Measurements from ENCODE around the gene RRP7A.
"Not testable (repeated sequence)": the region's sequence is repeated elsewhere in the genome, so short reads cannot be mapped to it uniquely, and the experiment has no call there.

Gene RRP7A

DNA sequence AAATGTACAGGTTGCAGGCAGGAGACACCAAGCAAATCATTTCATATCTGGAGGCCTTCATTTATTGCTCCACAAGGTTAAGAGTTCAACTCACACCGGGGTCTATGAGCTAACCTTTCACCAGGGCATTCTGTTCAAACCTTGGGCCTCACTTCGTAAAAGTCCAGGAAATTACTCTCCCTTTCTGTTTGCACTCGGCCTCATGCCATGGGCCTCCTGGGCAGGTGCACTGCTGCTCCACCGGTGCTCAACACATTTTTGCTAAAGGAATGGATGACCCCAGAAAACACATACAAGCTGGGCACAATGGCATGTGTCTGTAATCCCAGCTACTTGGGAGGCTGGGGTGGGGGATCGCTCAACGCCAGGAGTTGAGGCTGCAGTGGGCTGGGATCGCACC, 16.6 kb upstream of the RRP7A start:
- 0 out of 2 replicates have a peak, but pooled peaks cover 3% of the 10 kb centered on the region for H3K27me3 ChIP-seq (ENCODE audit: control insufficient read depth, insufficient read depth, low read length)
- H3K9ac ChIP-seq (ENCODE audit: low read length): no peak overlapping the region
- H3K4me3 ChIP-seq (ENCODE audit: low read depth, low read length): no peak overlapping the region
- no peaks in the 10 kb centered on the region for H3K9me3 ChIP-seq (ENCODE audit: control insufficient read depth, insufficient read depth, low read depth, low read length)
- no peaks in the 10 kb centered on the region for H3K36me3 ChIP-seq (ENCODE audit: control insufficient read depth, insufficient read depth, low read length)
- H3K4me1 ChIP-seq (ENCODE audit: control insufficient read depth, insufficient read depth, low read length): no peaks in the 10 kb centered on the region
- H3K27ac ChIP-seq (ENCODE audit: low read depth, low read length): no peak overlapping the region

DNA sequence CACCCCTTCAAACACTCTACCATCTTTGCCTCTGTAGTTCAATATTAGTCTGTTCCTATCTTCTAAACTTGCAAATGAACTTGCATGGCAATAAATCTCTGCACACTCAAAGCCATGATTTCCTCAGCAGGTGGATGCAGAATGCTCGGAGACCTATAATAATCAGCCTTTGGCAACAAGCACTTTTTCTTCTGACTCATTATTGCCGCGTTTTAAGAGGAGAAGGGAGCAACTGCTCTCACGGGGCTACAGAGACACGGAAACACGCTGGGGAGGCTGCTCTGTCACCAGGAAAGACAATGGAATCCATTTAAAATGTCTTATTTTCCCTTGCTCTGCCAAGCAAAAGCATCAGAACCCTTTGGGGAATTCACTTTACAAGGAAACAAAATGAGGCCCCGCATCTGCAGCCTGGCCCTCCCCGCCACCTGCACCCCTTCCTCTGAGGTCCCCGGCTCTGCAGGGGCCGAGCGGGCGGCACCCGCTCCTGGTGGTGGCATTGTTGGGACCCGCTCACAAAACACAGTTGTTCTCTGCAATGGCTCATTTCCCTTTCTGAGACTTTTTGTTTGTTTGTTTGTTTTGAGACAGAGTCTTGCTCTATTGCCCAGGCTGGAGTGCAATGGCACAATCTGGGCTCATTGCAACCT, 15.6 kb upstream of the RRP7A start:
- H3K9me3 ChIP-seq (ENCODE audit: control insufficient read depth, insufficient read depth, low read depth, low read length); H3K4me3 ChIP-seq (ENCODE audit: low read depth, low read length); H3K27me3 ChIP-seq (ENCODE audit: control insufficient read depth, insufficient read depth, low read length); H3K4me1 ChIP-seq (ENCODE audit: control insufficient read depth, insufficient read depth, low read length); H3K27ac ChIP-seq (ENCODE audit: low read depth, low read length); H3K9ac ChIP-seq (ENCODE audit: low read length); H3K36me3 ChIP-seq (ENCODE audit: control insufficient read depth, insufficient read depth, low read length): not testable (repeated sequence)

- no peaks in the 10 kb centered on the region for H3K9me3 ChIP-seq (ENCODE audit: control insufficient read depth, insufficient read depth, low read depth, low read length)
- no peak overlapping the region for H3K9ac ChIP-seq (ENCODE audit: low read length)
- no peaks in the 10 kb centered on the region for H3K4me1 ChIP-seq (ENCODE audit: control insufficient read depth, insufficient read depth, low read length)
- H3K36me3 ChIP-seq (ENCODE audit: control insufficient read depth, insufficient read depth, low read length): no peaks in the 10 kb centered on the region
- 0 out of 2 replicates have a peak, but pooled peaks cover 3% of the 10 kb centered on the region for H3K27me3 ChIP-seq (ENCODE audit: control insufficient read depth, insufficient read depth, low read length)
- no peak overlapping the region for H3K4me3 ChIP-seq (ENCODE audit: low read depth, low read length)
- H3K27ac ChIP-seq (ENCODE audit: low read depth, low read length): no peak overlapping the region
Observed at GRCh38 chr22:42533638-42533977, 14.0 kb upstream of the RRP7A start.

- not testable (repeated sequence) for H3K27ac ChIP-seq (ENCODE audit: low read depth, low read length); H3K27me3 ChIP-seq (ENCODE audit: control insufficient read depth, insufficient read depth, low read length); H3K4me1 ChIP-seq (ENCODE audit: control insufficient read depth, insufficient read depth, low read length); H3K9me3 ChIP-seq (ENCODE audit: control insufficient read depth, insufficient read depth, low read depth, low read length); H3K36me3 ChIP-seq (ENCODE audit: control insufficient read depth, insufficient read depth, low read length); H3K9ac ChIP-seq (ENCODE audit: low read length); H3K4me3 ChIP-seq (ENCODE audit: low read depth, low read length)
Observed at GRCh38 chr22:42531401-42532084, 11.9 kb upstream of the RRP7A start.

DNA sequence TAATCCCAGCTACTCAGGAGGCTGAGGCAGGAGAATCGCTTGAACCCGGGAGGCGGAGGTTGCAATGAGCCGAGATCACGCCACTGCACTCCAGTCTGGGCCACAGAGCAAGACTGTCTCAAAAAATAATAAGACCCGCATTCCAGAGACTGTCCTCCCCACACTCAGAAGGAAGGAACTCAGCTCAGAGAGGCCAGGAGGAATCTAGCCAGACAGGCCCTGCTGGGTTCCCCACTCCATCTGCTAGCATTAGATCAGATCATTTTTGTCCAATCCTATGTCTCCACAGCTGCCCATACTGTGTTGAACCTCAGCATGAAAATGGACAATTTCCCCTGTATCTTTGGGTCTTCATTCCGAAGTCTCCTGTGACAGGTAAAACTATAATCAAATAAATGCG, 9.8 kb upstream of the RRP7A start:
- not testable (repeated sequence) for H3K27me3 ChIP-seq (ENCODE audit: control insufficient read depth, insufficient read depth, low read length); H3K4me1 ChIP-seq (ENCODE audit: control insufficient read depth, insufficient read depth, low read length); H3K27ac ChIP-seq (ENCODE audit: low read depth, low read length); H3K4me3 ChIP-seq (ENCODE audit: low read depth, low read length); H3K9me3 ChIP-seq (ENCODE audit: control insufficient read depth, insufficient read depth, low read depth, low read length); H3K36me3 ChIP-seq (ENCODE audit: control insufficient read depth, insufficient read depth, low read length); H3K9ac ChIP-seq (ENCODE audit: low read length)

DNA sequence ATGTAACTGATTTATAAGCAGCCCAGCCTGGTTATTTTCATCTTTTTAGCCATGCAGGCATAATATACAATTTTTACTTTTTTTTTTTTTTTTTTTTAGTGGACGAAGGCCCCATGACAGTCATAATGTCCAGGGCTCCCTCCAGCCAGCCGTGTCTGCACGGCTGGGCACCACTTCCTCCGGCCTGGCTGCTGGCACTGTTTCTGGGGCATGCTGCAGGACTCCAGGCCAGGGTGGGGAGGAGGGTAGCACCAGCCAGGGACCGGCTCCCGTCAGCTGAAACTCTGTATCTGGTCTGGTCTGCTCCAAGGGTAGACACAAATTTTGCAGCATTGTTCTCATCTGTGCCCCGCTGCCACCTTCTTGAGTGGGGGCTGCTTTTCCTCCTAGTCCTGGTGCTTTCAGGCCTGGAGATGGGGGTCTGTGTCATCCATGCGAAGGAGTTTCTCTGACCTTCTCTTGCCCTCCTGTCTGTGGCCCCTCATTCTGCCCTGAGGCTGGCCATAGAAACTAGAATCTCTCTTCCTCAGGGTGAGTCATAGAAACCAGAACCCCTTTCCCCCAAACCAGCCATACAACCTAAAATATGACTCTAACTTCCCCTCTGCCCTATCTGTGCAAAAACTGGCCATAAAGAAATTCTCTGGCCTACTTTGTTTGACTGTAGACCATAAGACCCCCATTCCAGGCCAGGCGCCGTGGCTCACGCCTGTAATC, 9.2 kb upstream of the RRP7A start:
- Histone ChIP-seq H3K36me3 (ENCODE audit: control insufficient read depth, insufficient read depth, low read length) (no peaks in the 10 kb centered on the region), H3K27me3 (ENCODE audit: control insufficient read depth, insufficient read depth, low read length) (0 out of 2 replicates have a peak, but pooled peaks cover 3% of the 10 kb centered on the region), H3K9ac (ENCODE audit: low read length) (no peak overlapping the region), H3K4me3 (ENCODE audit: low read depth, low read length) (no peak overlapping the region), H3K4me1 (ENCODE audit: control insufficient read depth, insufficient read depth, low read length) (no peaks in the 10 kb centered on the region), H3K27ac (ENCODE audit: low read depth, low read length) (no peak overlapping the region), H3K9me3 (ENCODE audit: control insufficient read depth, insufficient read depth, low read depth, low read length) (peaks cover 3% of the 10 kb centered on the region; the same call in 1 of the 2 replicates)

DNA sequence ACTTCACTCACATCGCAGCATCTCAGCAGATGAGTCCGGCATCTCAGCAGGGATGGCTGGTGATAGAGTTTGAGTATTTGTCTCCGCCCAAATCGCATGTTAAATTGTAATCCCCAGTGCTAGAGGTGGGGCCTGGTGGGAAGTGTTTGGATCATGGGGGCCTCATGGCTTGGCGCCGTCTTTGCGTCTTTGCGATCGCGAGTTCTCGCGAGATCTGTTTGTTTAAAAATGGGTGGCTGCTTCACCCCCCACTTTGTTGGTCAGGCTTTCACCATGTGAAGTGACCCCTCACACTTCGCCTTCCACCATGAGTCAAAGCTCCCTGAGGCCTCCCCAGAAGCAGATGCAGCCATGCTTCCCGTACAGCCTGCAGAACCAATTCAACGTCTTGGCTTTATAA, 3.0 kb upstream of the RRP7A start:
- H3K36me3 ChIP-seq (ENCODE audit: control insufficient read depth, insufficient read depth, low read length): peaks cover 4% of the 10 kb centered on the region; the same call in 1 of the 2 replicates
- H3K27me3 ChIP-seq (ENCODE audit: control insufficient read depth, insufficient read depth, low read length): no peaks in the 10 kb centered on the region
- H3K27ac ChIP-seq (ENCODE audit: low read depth, low read length): no peak overlapping the region

DNA sequence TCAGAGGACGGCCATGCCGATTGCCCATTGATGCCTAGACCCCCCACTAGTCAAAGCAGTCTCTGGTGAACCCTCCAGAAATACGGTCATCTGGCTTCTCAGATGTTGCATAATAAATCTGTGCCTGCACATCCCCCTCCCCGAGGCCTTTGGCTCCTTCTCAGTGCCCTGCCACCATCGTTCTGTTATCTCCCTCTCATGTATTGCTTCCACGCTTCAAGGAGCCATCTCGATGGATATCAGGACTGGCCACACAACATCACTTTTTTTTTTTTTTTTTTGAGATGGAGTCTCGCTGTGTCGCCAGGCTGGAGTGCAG, 1.6 kb upstream of the RRP7A start:
- Histone ChIP-seq H3K4me3 (ENCODE audit: low read depth, low read length) (no peak overlapping the region), H3K4me1 (ENCODE audit: control insufficient read depth, insufficient read depth, low read length) (peaks cover 5% of the 10 kb centered on the region; the same call in 1 of the 2 replicates), H3K9ac (ENCODE audit: low read length) (no peak overlapping the region), H3K36me3 (ENCODE audit: control insufficient read depth, insufficient read depth, low read length) (peaks cover 13% of the 10 kb centered on the region), H3K27ac (ENCODE audit: low read depth, low read length) (no peak overlapping the region), H3K9me3 (ENCODE audit: control insufficient read depth, insufficient read depth, low read depth, low read length) (peaks cover 3% of the 10 kb centered on the region; the same call in 1 of the 2 replicates), H3K27me3 (ENCODE audit: control insufficient read depth, insufficient read depth, low read length) (no peaks in the 10 kb centered on the region)

More for the DNA sequence above, 3.0 kb upstream of the RRP7A start:
- Histone ChIP-seq H3K9me3 (ENCODE audit: control insufficient read depth, insufficient read depth, low read depth, low read length) (peaks cover 3% of the 10 kb centered on the region; the same call in 1 of the 2 replicates), H3K9ac (ENCODE audit: low read length) (no peak overlapping the region), H3K4me1 (ENCODE audit: control insufficient read depth, insufficient read depth, low read length) (peaks cover 5% of the 10 kb centered on the region; the same call in 1 of the 2 replicates), H3K4me3 (ENCODE audit: low read depth, low read length) (no peak overlapping the region)

- not testable (repeated sequence) for H3K4me1 ChIP-seq (ENCODE audit: control insufficient read depth, insufficient read depth, low read length); H3K27me3 ChIP-seq (ENCODE audit: control insufficient read depth, insufficient read depth, low read length); H3K9me3 ChIP-seq (ENCODE audit: control insufficient read depth, insufficient read depth, low read depth, low read length)
- H3K4me3 ChIP-seq (ENCODE audit: low read depth, low read length): peak overlapping the region; percentile 95
- H3K27ac ChIP-seq (ENCODE audit: low read depth, low read length): peak overlapping the region; percentile 84
- peaks cover 29% of the 10 kb centered on the region for H3K36me3 ChIP-seq (ENCODE audit: control insufficient read depth, insufficient read depth, low read length)
- peak overlapping the region; percentile 92 for H3K9ac ChIP-seq (ENCODE audit: low read length)
Observed at GRCh38 chr22:42518638-42519524, 715 bp downstream of the RRP7A start.

DNA sequence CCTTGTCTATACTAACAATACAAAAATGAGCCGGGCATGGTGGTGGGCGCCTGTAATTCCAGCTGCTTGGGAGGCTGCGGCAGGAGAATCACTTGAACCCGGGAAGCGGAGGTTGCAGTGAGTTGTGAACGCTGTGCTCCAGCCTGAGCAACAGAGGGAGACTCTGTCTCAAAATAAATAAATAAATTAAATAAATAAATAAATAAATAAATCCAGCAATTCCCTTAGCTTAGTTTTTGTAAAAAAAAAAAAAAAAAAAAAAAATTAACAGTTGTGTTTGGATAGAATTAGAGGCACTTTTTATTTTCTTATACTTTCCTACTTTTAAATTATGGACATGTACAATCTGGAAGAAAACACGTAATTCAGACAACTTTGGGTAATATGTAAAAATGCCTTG, 2.5 kb downstream of the RRP7A start:
- not testable (repeated sequence) for H3K4me1 ChIP-seq (ENCODE audit: control insufficient read depth, insufficient read depth, low read length); H3K27me3 ChIP-seq (ENCODE audit: control insufficient read depth, insufficient read depth, low read length); H3K9me3 ChIP-seq (ENCODE audit: control insufficient read depth, insufficient read depth, low read depth, low read length); H3K27ac ChIP-seq (ENCODE audit: low read depth, low read length); H3K9ac ChIP-seq (ENCODE audit: low read length); H3K4me3 ChIP-seq (ENCODE audit: low read depth, low read length)
- peaks cover 36% of the 10 kb centered on the region for H3K36me3 ChIP-seq (ENCODE audit: control insufficient read depth, insufficient read depth, low read length)
